ENCODE data around the gene INO80E. TPM values are rescaled to one million over a fixed set of nuclear protein-coding genes. Genes with fewer than 3 reads are reported as not detected.
"Not testable (repeated sequence)": the region's sequence is repeated elsewhere in the genome, so short reads cannot be mapped to it uniquely, and the experiment has no call there.

Gene INO80E
- polyA plus RNA-seq, 2 of the 4 experiments (the other 2 are of a cell fraction), result 41.3 to 89.0 TPM

- DNase-seq (ENCODE audit: low read depth in 1 of 2, low spot score in 1 of 2) (no peak), ATAC-seq (no peak), FAIRE-seq (no peak)
- H3K4me1 ChIP-seq, result 0 out of 3 replicates have a peak, but pooled peaks cover 3% of the 10 kb centered on the region
- ChIA-PET CTCF (interaction anchor here (1.0 kb wide), 2 partner anchors 16 to 155 kb away, joined by 3 read pairs; partner anchors contain the start of gene INO80E), POLR2A (no interaction called here)
- H3K4me3 ChIP-seq, result peak overlapping the region; percentile 62
- no peaks in the 10 kb centered on the region for H3K9me3 ChIP-seq
- no peak for TF ChIP-seq EP300 (IDR thresholded peaks at IDR 0.05)
- no peak for TF ChIP-seq JUNB (IDR thresholded peaks at IDR 0.05)
- TF ChIP-seq USF2 (IDR thresholded peaks at IDR 0.05), result no peak
- no peak for TF ChIP-seq FOXS1 (CRISPR knock-in tag; IDR thresholded peaks at IDR 0.05)
- no peak for TF ChIP-seq RARB (CRISPR knock-in tag; IDR thresholded peaks at IDR 0.05)
- TF ChIP-seq CHD4 (IDR thresholded peaks at IDR 0.05; ENCODE audit: borderline replicate concordance), result no peak
- no peak for TF ChIP-seq KDM1A (IDR thresholded peaks at IDR 0.05; ENCODE audit: low read depth)
- TF ChIP-seq TP53 (CRISPR knock-in tag; IDR thresholded peaks at IDR 0.05), result no peak
- TF ChIP-seq EHMT2 (IDR thresholded peaks at IDR 0.05; ENCODE audit: low read depth), result no peak
- TF ChIP-seq HOXB5 (CRISPR knock-in tag; IDR thresholded peaks at IDR 0.05), result no peak
- peak overlapping the region; percentile 91 for H3K4me2 ChIP-seq
- H3K27ac ChIP-seq, result peak overlapping the region; percentile 48 to 82; a peak in 4 of 6 replicates
- WGBS (ENCODE audit: missing lambda C conversion rate), result 88% methylated on average over 31 of the region's 31 CpGs
Observed at GRCh38 chr16:30011714-30012504, 15.9 kb downstream of the INO80E start.

GRCh38 chr16:30012598-30012997, 16.6 kb downstream of the INO80E start:
- POLR2A ChIA-PET; FAIRE-seq; ATAC-seq; H3K9me3 ChIP-seq; H3K4me1 ChIP-seq; H3K4me3 ChIP-seq; H3K4me2 ChIP-seq; H3K27ac ChIP-seq; DNase-seq (ENCODE audit: low read depth in 1 of 2, low spot score in 1 of 2): not testable (repeated sequence)
- 95% methylated on average over 14 of the region's 14 CpGs for WGBS (ENCODE audit: missing lambda C conversion rate)
- CTCF ChIA-PET, result interaction anchor here (1.0 to 1.8 kb wide), 5 partner anchors 8 to 312 kb away, joined by 3 to 9 read pairs (median 3); partner anchors contain the start of genes INO80E and TLCD3B

- CTCF ChIA-PET, result interaction anchor here (0.8 to 1.5 kb wide), 7 partner anchors 8 to 208 kb away, joined by 3 to 6 read pairs (median 4); partner anchors contain the start of gene C16orf92
- H3K4me2 ChIP-seq; DNase-seq (ENCODE audit: low read depth in 1 of 2, low spot score in 1 of 2); H3K4me1 ChIP-seq; POLR2A ChIA-PET; H3K4me3 ChIP-seq; FAIRE-seq; H3K27ac ChIP-seq; H3K9me3 ChIP-seq; ATAC-seq: not testable (repeated sequence)
- 89% methylated on average over 7 of the region's 7 CpGs for WGBS (ENCODE audit: missing lambda C conversion rate)
Observed at GRCh38 chr16:30015450-30015849, 19.4 kb downstream of the INO80E start.

GRCh38 chr16:30016555-30017276, 20.7 kb downstream of the INO80E start:
- 54% methylated on average over 8 of the region's 8 CpGs for WGBS (ENCODE audit: missing lambda C conversion rate)
- CTCF ChIA-PET, result interaction anchor here (0.6 to 4.1 kb wide), 5 partner anchors 11 to 201 kb away, joined by 3 to 26 read pairs (median 3); partner anchors contain the start of genes PAGR1 and TMEM219
- DNase-seq (ENCODE audit: low read depth in 1 of 2, low spot score in 1 of 2) (no peak), FAIRE-seq (no peak), ATAC-seq (no peak)
- H3K4me3 ChIP-seq, result no peak overlapping the region
- H3K4me2 ChIP-seq, result no peak overlapping the region
- H3K9me3 ChIP-seq, result no peaks in the 10 kb centered on the region
- no peaks in the 10 kb centered on the region for H3K4me1 ChIP-seq
- no peak overlapping the region for H3K27ac ChIP-seq
- POLR2A ChIA-PET, result no interaction called here
- TF ChIP-seq KDM1A (IDR thresholded peaks at IDR 0.05; ENCODE audit: low read depth) (no peak), CEBPB (IDR thresholded peaks at IDR 0.05) (no peak)

- FAIRE-seq, result no peak
- no peak for DNase-seq (ENCODE audit: low read depth in 1 of 2, low spot score in 1 of 2)
- ChIA-PET CTCF (interaction anchor here (0.6 to 4.1 kb wide), 4 partner anchors 11 to 209 kb away, joined by 3 to 26 read pairs (median 10); partner anchors contain the start of gene TMEM219), POLR2A (no interaction called here)
- Histone ChIP-seq H3K4me1 (no peaks in the 10 kb centered on the region), H3K27ac (no peak overlapping the region), H3K4me3 (no peak overlapping the region), H3K9me3 (no peaks in the 10 kb centered on the region), H3K4me2 (no peak overlapping the region)
- WGBS (ENCODE audit: missing lambda C conversion rate), result 99% methylated on average over 2 of the region's 2 CpGs
- ATAC-seq, result no peak
- no peak for TF ChIP-seq SMC3 (IDR thresholded peaks at IDR 0.05)
- no peak for TF ChIP-seq BCL3 (IDR thresholded peaks at IDR 0.05)
- no peak for TF ChIP-seq ZSCAN20 (CRISPR knock-in tag; IDR thresholded peaks at IDR 0.05)
- TF ChIP-seq HMGXB4 (CRISPR knock-in tag; IDR thresholded peaks at IDR 0.05; ENCODE audit: borderline replicate concordance), result no peak
- TF ChIP-seq JUNB (IDR thresholded peaks at IDR 0.05), result no peak
- TF ChIP-seq HOXA7 (CRISPR knock-in tag; IDR thresholded peaks at IDR 0.05), result no peak
- TF ChIP-seq TFCP2L1 (CRISPR knock-in tag; IDR thresholded peaks at IDR 0.05), result no peak
- no peak for TF ChIP-seq MAFK (IDR thresholded peaks at IDR 0.05; ENCODE audit: partially characterized antibody)
- no peak for TF ChIP-seq ZFP36 (IDR thresholded peaks at IDR 0.05; ENCODE audit: borderline replicate concordance, partially characterized antibody)
- no peak for TF ChIP-seq ATOH8 (CRISPR knock-in tag; IDR thresholded peaks at IDR 0.05; ENCODE audit: low read depth)
Observed at GRCh38 chr16:30017277-30017656, 21.2 kb downstream of the INO80E start.

Measured in A549 (cell line).